SH-SY5Y (cell line): ENCODE data around the gene SHB.

Experiments
- GATA2 ChIP-seq: IDR thresholded peaks from 2 replicates; pipeline ENCODE4 v1.6.1; 2011; ENCODE audit warnings: mild to moderate bottlenecking, low read depth, low read length
- GATA3 ChIP-seq: IDR thresholded peaks from 2 replicates; pipeline ENCODE4 v1.6.1; 2011; ENCODE audit warnings: low read depth, mild to moderate bottlenecking, low read length, moderate library complexity

Gene SHB

DNA sequence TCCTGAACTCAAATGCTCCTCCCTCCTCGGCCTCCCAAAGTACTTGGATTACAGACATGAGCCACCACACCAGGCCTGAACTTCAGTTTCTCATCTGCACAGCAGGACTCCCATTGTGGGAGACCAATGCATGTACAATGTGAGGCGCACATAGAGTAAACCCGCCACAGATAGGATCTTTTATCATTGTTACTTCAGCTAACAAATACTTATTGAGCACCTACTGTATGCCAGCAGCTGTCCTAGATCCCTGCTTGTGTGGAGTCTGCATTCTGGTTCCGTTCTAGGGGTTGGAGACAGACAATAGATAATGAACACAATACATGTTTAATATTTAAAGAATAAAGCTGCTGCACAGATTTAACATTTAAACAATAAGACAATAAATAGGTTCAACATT lies 158.8 kb downstream of the SHB start:
- TF ChIP-seq GATA2 (no peak), GATA3 (no peak)

DNA sequence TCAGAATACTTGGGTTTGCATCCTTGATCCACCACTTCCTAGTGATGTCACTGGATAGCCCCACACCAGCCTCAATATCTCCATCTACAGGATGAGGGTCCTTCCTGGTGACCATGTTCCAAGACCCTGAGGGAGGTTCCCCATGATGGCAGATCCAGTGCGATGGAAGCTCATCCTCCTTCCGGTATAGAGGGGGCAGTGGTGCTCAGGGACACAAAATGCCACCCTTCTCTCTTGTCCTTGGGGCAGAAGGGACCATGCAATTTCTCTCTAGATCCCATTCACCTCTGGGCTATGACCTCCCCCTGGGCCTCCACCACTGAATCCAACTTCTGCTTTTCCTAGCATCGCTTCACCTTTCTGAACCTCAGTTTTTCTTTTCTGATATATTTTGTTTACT lies 159.7 kb downstream of the SHB start:
- TF ChIP-seq GATA2 (no peak), GATA3 (no peak)

DNA sequence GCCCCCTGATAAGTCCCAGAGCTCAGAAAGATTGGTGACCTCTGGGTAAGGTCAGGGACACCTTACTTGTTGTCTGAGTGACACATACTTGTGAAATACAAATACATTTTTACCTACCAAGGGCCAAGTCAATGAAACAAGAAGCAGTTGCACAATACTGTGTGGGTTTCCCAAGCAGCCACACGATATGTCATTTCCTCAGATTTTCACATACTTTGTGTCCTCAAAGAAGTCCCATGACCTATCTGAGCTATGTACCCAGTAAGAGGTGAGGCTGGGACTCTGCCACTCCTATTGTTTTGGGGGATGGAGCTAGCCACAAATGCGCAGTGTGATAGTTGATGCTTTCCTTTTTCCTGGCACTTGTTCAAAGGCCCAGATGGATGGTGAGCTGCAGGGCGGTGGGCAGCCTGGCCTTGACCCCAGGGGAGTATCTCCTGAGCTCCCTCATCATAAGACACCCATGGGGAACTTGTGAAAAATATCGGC lies 160.3 kb downstream of the SHB start:
- no peak for TF ChIP-seq GATA3
- no peak for TF ChIP-seq GATA2

DNA sequence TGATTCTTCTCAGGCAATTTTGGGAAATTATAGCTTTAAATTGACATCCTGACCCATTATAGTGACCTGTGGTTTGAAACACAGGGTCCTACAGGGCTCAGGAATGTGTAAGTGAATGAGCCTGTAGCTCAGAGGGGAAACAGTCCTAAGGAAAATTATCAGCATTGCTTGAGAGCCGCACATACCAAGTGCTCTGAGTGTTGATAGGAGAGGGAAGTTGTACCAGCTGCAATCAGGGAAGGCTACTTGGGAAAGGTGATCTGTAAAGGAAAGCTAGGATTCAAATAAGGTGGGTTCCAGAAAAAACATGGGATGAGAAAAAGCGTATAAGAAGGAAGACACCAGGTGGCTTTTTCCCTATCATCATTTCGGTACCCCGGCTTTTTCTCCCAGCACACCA lies 160.7 kb downstream of the SHB start:
- TF ChIP-seq GATA2 = no peak
- TF ChIP-seq GATA3 = no peak

DNA sequence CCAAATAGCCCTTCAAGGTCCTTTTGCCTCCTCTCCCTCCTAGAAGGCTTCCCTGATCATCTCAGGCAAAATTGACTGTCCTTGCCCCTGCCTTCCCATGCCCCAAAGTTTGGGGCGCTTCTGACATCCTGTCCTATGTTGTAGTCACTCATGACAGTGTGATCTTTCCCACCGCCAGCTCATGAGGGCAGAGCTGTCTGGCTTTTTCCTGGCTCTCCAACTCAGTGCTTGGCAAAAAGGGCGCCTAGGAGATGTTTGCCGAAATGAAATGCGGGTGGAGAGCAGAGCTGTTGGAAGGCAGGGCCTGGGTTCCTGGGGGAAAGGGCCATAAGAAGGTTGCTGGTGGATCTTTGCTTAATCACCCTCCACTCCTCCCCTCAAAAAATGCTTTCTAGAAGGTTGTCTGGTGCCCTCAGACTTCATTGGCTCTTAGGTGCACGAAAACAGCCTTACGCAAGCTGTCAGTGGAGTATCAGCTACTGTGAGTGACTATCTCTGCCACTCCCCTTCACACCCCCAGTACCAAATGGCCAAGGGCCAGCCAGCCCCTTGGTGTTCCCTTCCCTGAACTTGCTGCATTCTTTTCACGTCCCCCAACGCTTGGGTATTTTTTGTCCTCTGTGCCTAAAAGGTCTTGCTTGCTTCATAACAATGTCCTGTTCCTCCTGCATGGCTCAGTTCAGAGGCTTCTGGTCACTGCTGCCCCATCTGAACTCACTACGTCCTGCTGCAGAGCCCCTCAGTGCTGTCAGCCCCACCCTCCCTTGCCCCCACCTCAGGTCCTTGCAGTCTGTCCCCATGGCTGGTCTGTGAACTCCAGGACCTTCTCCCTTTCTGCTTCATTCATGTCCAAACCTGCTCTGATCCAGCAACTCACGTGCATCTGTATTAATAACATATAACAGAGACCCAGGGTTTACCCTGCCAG lies 162.5 kb downstream of the SHB start:
- TF ChIP-seq GATA2 = no peak
- no peak for TF ChIP-seq GATA3

DNA sequence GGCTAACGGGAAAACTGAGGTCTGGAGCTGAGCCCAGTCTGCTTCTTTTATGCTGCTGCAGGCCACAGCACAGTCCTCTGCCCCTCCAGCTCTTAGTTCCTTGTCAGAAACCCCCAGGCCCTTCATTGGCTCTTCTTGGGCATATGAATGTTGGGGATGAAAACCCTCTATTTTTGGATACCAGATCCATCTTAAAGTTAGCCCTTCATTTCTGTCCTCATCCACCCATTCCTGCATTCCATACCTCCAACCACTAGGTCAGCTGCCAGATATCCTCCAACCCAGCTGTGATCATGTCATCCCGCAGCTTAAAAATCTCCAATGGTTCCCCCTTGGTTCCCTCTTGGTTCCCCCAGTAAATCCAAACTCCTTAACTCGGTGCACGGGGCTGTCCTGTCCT lies 163.3 kb downstream of the SHB start:
- no peak for TF ChIP-seq GATA3
- TF ChIP-seq GATA2 = no peak

DNA sequence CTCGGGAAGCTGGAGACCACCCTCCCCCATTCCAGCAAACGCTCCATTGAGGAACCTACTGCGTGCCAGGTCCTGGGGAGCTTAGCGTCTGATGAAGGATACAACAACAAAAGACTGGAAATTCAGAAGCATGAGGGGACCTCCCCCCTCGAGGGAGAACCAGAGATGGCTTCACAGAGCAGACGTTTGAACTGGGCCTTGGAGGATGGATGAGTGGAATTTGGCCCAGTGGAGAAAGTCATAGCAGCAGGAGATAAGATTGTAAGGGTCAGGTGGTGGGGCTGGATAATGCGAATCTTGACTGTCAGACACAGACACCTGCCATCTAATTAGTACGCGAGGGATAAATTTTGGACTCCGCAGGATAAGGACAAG lies 163.9 kb downstream of the SHB start:
- TF ChIP-seq GATA2 = no peak
- no peak for TF ChIP-seq GATA3

DNA sequence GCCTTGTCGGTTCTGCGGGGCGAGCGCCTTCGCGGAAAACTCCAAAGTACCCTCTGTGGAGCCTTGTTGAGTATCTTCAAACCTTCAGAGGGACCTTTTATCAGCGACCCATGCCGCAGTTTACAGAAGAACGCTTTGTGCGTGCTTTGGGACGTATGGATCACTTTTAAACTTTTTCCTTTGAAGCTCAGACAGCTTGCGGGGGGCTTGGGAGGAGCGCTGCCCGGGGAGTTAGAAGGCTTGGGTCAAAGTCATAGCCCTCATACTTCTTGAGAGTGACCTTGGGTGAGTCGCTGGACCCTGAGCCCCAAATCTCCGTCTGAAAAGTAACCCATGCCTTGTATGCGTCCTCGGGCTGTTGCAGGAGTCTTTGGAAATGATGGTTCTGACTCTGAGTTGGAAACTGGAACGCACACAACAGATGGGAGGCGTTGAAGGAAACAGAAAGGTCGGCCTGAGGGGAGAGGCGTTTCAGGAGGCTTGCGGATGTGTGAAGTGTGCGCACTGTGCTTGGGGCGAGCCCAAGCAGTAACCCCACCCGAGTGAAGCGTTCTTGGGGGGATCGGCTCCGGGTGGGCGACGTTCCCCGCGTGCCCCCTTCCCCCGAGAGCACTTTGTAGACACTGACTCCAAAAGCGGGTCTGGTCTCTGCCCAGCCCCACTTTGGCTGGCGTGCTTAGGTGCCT lies 164.4 kb downstream of the SHB start:
- TF ChIP-seq GATA3 = no peak
- TF ChIP-seq GATA2 = no peak

DNA sequence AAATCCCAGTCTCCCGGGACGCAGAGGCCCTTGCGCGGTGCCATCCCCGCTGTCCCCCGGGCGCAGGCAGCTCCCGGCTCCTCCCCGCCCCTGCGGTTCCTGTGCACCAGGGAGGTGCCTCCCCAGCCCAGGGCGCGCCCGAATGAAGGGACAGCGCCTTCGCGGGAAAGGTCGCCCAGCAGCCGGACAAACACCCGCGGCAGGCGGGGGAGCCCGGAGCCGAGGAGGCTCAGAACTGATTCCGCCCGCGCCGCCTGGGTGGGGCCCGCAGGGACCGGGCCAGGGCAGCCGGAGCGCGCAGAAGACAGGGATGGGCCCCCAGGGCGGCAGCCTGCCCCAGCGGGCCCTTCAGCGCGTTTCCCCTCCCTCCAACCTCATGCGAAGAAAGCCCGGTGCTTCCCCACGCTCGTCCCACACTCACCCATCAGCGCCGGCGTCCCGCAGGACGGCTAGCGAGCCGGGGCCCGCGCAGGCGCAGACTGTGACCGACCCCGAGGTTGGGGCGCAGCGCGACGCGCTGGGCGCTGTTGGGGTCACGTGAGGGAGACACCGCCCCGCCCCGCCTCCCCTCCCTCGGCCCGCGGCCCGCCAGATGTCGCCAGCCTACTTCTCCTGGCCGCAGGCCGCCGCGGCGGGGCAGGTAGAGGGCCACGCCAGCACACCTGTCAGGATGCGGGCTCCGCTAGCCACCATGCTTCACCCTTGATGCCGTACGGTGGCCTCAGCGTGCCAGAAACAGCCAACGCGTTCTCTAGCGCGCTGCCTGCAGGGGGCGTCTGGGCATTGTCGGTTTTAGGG lies 165.2 kb downstream of the SHB start, which contains the start of gene SLC25A51:
Gene SLC25A51 (minus strand): TSS at position 481 of the 798 bp plus-strand sequence. CDS start 15,577 bp downstream, outside the sequence.
- TF ChIP-seq GATA3 (no peak), GATA2 (no peak)

DNA sequence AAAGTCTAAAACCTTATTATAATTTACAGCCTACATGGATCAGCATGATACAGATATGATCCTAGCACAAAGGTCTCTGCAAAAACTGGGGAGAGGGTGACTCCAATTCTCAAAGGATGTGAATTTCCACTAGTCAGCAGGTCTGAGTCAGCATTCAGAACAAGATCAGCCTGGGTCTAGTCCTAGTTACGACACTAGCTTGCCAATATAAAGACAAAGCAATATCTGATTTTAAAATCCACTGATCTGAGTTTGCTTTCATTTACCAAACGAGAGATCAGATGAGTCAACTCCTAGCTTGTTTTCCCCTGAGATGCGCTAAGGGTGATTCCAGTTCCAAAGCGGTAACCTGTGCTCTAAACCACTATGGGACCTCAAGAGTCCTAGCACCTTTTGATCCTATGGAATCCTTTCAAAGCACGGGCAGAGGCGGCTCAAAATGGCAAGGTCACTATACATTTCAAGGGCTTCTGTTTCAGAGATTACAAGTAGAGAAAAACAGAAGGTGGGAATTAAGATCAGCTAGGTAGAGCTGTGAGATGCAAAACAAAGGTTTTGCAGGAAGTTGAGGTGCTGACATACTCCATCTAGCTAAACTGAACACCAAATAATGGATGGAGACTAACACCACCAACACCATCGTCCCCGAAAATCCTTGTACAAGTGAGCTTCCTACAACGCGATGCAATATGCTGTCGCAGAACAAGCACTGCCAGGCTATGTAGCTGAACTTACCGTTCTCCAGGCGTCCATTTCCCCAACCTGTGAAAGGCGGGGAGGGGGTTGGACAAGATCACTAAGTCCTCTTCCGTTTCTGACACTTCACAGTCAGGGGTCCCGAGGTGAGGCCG lies 166.0 kb downstream of the SHB start:
- no peak for TF ChIP-seq GATA3
- TF ChIP-seq GATA2 = no peak

DNA sequence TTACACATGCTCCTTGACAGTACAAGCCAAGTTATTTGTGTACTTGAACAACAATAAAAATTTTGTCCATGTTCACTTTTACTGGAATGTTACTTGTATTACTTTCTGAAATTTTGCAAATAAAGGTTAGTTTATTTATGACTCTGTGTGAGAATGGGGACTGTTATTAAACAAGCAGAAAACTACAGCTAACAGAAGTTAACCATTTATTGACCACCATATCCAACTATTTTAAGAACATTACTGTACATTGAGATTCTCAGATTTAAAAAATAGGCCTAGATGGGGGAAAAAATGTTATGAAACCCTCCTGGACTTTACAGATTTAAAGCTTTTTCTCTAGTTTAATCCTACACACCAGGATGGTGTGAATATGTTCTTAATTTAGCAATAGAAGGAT lies 166.9 kb downstream of the SHB start:
- TF ChIP-seq GATA3 (no peak), GATA2 (no peak)

DNA sequence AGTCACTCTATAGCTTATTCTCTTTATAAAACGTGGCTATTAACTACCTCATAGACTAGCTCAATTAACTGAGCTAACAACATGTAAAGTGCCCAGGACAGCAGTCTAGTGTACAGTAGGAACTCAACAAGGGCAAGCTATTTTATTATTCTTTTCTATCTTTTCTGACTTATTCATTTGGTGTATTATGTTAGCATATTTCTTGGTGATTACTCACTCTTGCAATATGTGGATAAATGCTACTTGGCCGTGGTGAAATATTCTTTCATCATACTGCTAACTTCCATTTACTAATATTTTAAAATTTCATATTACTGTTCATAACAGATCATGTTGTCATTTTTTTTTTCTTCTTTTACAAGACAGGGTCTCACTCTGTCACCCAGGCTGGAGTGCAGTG lies 170.0 kb downstream of the SHB start:
- TF ChIP-seq GATA3 (no peak), GATA2 (no peak)

DNA sequence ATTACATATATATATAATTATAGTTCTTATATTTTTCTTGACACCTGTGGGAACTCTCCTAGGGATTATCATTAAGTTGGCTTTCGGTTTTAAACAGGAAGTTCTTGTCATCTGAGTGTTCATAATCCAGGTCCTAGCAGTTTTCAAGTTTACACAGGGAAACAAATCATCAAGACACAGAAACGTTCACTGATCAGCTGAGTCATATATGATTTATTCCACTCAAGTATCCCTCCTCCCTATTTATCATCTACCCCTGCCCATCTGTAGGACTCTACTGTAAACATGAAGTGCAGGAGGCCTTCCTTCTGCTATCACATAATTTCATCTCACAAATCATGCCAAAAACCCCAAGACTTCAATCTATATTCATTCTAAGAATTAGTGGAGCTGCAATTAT lies 171.4 kb downstream of the SHB start:
- TF ChIP-seq GATA2 (no peak), GATA3 (no peak)
